HepG2 (cell line): ENCODE measurements around the gene KCNK7. TPM values are rescaled to one million over a fixed set of nuclear protein-coding genes. Genes with fewer than 3 reads are reported as not detected.

ENCODE experiments used
- ARNT ChIP-seq: fragments of 450-650 bp; IDR thresholded peaks from 2 replicates; pipeline ENCODE4 v1.6.1; 2017
- CENPX ChIP-seq: sonication (generic); formaldehyde crosslinking; IDR thresholded peaks from 2 replicates; pipeline ENCODE4 v1.9.0; 2021; ENCODE audit warnings: mild to moderate bottlenecking, missing genetic modification reagents, moderate library complexity
- ETV5 ChIP-seq: IDR thresholded peaks from 2 replicates; pipeline ENCODE4 v1.6.1; 2018; ENCODE audit warnings: missing biosample characterization, missing genetic modification reagents, inconsistent platforms, borderline replicate concordance
- FOXP4 ChIP-seq: sonication (generic); formaldehyde crosslinking; IDR thresholded peaks from 2 replicates; pipeline ENCODE4 v1.4.0; 2020; ENCODE audit warnings: missing genetic modification reagents
- HINFP ChIP-seq: sonication (generic); formaldehyde crosslinking; IDR thresholded peaks from 2 replicates; pipeline ENCODE4 v1.4.0; 2020; ENCODE audit warnings: low read depth, mild to moderate bottlenecking, missing genetic modification reagents
- IRF2 ChIP-seq: IDR thresholded peaks from 2 replicates; pipeline ENCODE4 v1.6.1; 2018; ENCODE audit warnings: missing genetic modification reagents, missing compliant biosample characterization
- KLF16 ChIP-seq, 2 experiments: sonication (generic) in 1 of 2; formaldehyde crosslinking in 1 of 2; IDR thresholded peaks; 2 replicates each; pipeline versions ENCODE4 v1.6.1 to v1.8.0; 2016 to 2023; ENCODE audit warnings: missing genetic modification reagents in 2 of 2, missing compliant biosample characterization in 1 of 2
- LBX2 ChIP-seq: sonication (generic); formaldehyde crosslinking; IDR thresholded peaks from 2 replicates; pipeline ENCODE4 v1.5.0; 2020; ENCODE audit warnings: missing genetic modification reagents, mild to moderate bottlenecking, borderline replicate concordance
- SIN3A ChIP-seq: IDR thresholded peaks from 2 replicates; pipeline ENCODE4 v1.6.1; 2011; ENCODE audit warnings: low read depth, mild to moderate bottlenecking, control low read depth, low read length, borderline replicate concordance
- TFAP4 ChIP-seq: sonication (generic); IDR thresholded peaks from 2 replicates; pipeline ENCODE4 v1.6.1; 2016; ENCODE audit warnings: low read depth, borderline replicate concordance
- ZFP36L2 ChIP-seq: sonication (generic); formaldehyde crosslinking; IDR thresholded peaks from 2 replicates; pipeline ENCODE4 v1.4.0; 2020; ENCODE audit warnings: missing genetic modification reagents
- ZFYVE20 ChIP-seq: sonication (generic); formaldehyde crosslinking; IDR thresholded peaks from 2 replicates; pipeline ENCODE4 v1.8.0; 2023; ENCODE audit warnings: low read depth, mild to moderate bottlenecking, moderate library complexity, missing genetic modification reagents, borderline replicate concordance
- ZMAT5 ChIP-seq: sonication (generic); formaldehyde crosslinking; IDR thresholded peaks from 2 replicates; pipeline ENCODE4 v1.5.0; 2020; ENCODE audit warnings: mild to moderate bottlenecking, low read depth, missing genetic modification reagents, borderline replicate concordance
- ZNF17 ChIP-seq: sonication (generic); formaldehyde crosslinking; IDR thresholded peaks from 2 replicates; pipeline ENCODE4 v1.5.0; 2020; ENCODE audit warnings: mild to moderate bottlenecking, missing genetic modification reagents
- ZNF30 ChIP-seq: sonication (generic); formaldehyde crosslinking; IDR thresholded peaks from 2 replicates; pipeline ENCODE4 v1.5.0; 2020; ENCODE audit warnings: mild to moderate bottlenecking, missing genetic modification reagents
- ZNF446 ChIP-seq: sonication (generic); formaldehyde crosslinking; IDR thresholded peaks from 2 replicates; pipeline ENCODE4 v1.5.0; 2020; ENCODE audit warnings: mild to moderate bottlenecking, missing genetic modification reagents
- ZNF768 ChIP-seq: sonication (generic); formaldehyde crosslinking; IDR thresholded peaks from 2 replicates; pipeline ENCODE4 v1.4.0; 2020; ENCODE audit warnings: missing genetic modification reagents
- polyA plus RNA-seq, 8 experiments: library from polyadenylated mRNA; depleted of rRNA in 3 of 8; stranded (reverse) in 7 of 8; unstranded in 1 of 8; fragments of >200 nt; fragmentation: Illumina TruSeq in 4 of 8; extraction: Trizol in 4 of 8; gene quantifications; 2 replicates each; pipeline versions ENCODE4 v1.2.1 to v1.2.3, GENCODE V29; 2011 to 2016; ENCODE audit warnings: low read depth in 4 of 8, missing spikeins in 1 of 8, mixed read lengths in 1 of 8; ENCODE audit not compliant: insufficient read depth in 1 of 8
- total RNA-seq, 5 experiments: library from RNA; depleted of rRNA; stranded (reverse); fragments of >200 nt; fragmentation: Illumina TruSeq; extraction: Trizol; gene quantifications; 2 replicates each; pipeline ENCODE4 v1.2.3, GENCODE V29; 2016; ENCODE audit warnings: low read depth in 1 of 5
- TF ChIP-seq, protein P1 (sequence below): sonication (generic); formaldehyde crosslinking; IDR thresholded peaks from 2 replicates; pipeline ENCODE4 v1.5.0; 2020; ENCODE audit warnings: missing genetic modification reagents
- TF ChIP-seq, protein P2 (sequence below), 2 experiments: fragments of 450-650 bp in 1 of 2; sonication (generic) in 1 of 2; formaldehyde crosslinking; IDR thresholded peaks; 2 replicates each; pipeline versions ENCODE4 v1.5.0 to v1.8.0; 2020 to 2022; ENCODE audit warnings: mild to moderate bottlenecking in 1 of 2, missing genetic modification reagents in 1 of 2
- TF ChIP-seq, protein P3 (sequence below): sonication (generic); formaldehyde crosslinking; IDR thresholded peaks from 2 replicates; pipeline ENCODE4 v1.8.0; 2022; ENCODE audit warnings: mild to moderate bottlenecking, missing genetic modification reagents; ENCODE audit not compliant: insufficient replicate concordance

Gene KCNK7
- total and polyA plus RNA-seq, 2 of the 13 experiments (the other 11 are each of a cell fraction or from before 2014, with no cell fraction given): 0.11 TPM; not detected in 1

DNA sequence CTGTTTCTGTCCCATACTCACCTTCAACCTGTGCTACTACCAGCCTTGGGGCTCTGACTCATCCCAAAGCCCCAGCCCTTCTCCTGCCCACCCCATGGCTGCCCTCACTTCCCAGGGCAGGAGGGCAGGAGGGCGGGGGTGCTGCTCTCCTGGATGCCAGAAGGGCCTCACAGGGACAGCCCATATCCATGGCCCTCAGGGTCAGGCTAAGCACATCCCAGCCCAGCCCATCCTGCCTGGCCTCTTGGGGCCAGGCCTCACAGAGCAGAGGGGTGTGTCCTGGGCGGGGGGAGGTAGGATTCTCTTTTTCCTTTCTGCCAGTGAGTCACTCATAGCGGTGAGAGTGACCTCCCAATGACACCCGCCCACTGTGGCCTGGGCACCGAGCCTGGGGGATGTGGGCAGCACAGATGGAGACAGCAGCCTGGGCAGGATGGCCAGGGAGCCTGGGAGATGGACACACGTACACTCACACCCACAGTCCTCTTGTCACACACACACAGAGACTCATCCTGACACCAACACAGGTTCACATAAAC lies 39.8 kb downstream of the KCNK7 start (continued):
- 0 out of 2 replicates have a peak, but pooled peaks have one; percentile 36 for TF ChIP-seq FOXP4 (CRISPR knock-in tag)
- no peak for TF ChIP-seq CENPX (CRISPR knock-in tag)
- TF ChIP-seq ZNF30 (CRISPR knock-in tag): no peak
- no peak for TF ChIP-seq ZFP36L2 (CRISPR knock-in tag)
- TF ChIP-seq IRF2 (CRISPR knock-in tag): 0 out of 2 replicates have a peak, but pooled peaks have one; percentile 14
- TF ChIP-seq ZNF17 (CRISPR knock-in tag): no peak
- TF ChIP-seq KLF16 (CRISPR knock-in tag; IDR thresholded peaks at IDR 0.05): peak in 1 of 2 experiments; percentile 58; a peak in 1 of 4 replicates
- TF ChIP-seq, protein P1, sequence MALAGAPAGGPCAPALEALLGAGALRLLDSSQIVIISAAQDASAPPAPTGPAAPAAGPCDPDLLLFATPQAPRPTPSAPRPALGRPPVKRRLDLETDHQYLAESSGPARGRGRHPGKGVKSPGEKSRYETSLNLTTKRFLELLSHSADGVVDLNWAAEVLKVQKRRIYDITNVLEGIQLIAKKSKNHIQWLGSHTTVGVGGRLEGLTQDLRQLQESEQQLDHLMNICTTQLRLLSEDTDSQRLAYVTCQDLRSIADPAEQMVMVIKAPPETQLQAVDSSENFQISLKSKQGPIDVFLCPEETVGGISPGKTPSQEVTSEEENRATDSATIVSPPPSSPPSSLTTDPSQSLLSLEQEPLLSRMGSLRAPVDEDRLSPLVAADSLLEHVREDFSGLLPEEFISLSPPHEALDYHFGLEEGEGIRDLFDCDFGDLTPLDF (CRISPR knock-in tag): no peak
- TF ChIP-seq, protein P2, sequence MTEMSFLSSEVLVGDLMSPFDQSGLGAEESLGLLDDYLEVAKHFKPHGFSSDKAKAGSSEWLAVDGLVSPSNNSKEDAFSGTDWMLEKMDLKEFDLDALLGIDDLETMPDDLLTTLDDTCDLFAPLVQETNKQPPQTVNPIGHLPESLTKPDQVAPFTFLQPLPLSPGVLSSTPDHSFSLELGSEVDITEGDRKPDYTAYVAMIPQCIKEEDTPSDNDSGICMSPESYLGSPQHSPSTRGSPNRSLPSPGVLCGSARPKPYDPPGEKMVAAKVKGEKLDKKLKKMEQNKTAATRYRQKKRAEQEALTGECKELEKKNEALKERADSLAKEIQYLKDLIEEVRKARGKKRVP (CRISPR knock-in tag; IDR thresholded peaks at IDR 0.05): no peak
- no peak for TF ChIP-seq ZNF446 (CRISPR knock-in tag)
- 0 out of 2 replicates have a peak, but pooled peaks have one; percentile 41 for TF ChIP-seq SIN3A
- TF ChIP-seq ZMAT5 (CRISPR knock-in tag): no peak
- peak; percentile 42; the same call in 1 of the 2 replicates for TF ChIP-seq TFAP4
- no peak for TF ChIP-seq LBX2 (CRISPR knock-in tag)
- TF ChIP-seq, protein P3, sequence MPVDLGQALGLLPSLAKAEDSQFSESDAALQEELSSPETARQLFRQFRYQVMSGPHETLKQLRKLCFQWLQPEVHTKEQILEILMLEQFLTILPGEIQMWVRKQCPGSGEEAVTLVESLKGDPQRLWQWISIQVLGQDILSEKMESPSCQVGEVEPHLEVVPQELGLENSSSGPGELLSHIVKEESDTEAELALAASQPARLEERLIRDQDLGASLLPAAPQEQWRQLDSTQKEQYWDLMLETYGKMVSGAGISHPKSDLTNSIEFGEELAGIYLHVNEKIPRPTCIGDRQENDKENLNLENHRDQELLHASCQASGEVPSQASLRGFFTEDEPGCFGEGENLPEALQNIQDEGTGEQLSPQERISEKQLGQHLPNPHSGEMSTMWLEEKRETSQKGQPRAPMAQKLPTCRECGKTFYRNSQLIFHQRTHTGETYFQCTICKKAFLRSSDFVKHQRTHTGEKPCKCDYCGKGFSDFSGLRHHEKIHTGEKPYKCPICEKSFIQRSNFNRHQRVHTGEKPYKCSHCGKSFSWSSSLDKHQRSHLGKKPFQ (CRISPR knock-in tag): no peak
- no peak for TF ChIP-seq HINFP (CRISPR knock-in tag)
- peak; percentile 29; the same call in 1 of the 2 replicates for TF ChIP-seq ETV5 (CRISPR knock-in tag)
- no peak for TF ChIP-seq ARNT
- peak; percentile 17; the same call in 1 of the 2 replicates for TF ChIP-seq ZNF768 (CRISPR knock-in tag)
- no peak for TF ChIP-seq ZFYVE20
